Measurements from ENCODE around the gene SOBP.
"Not testable (repeated sequence)": the region's sequence is repeated elsewhere in the genome, so short reads cannot be mapped to it uniquely, and the experiment has no call there.

Gene SOBP

GRCh38 chr6:107489636-107490565, at the start of gene SOBP:
Gene SOBP (plus strand): TSS chr6:107490117. CDS start chr6:107490617, 500 bp downstream.
- peak; percentile 93 for DNase-seq

GRCh38 chr6:107440936-107441335, 49.0 kb upstream of the SOBP start:
- no peak for DNase-seq

- DNase-seq, result no peak
Measured at GRCh38 chr6:107441682-107442081, 48.2 kb upstream of the SOBP start.

GRCh38 chr6:107442938-107443607, 46.8 kb upstream of the SOBP start:
- DNase-seq, result no peak

GRCh38 chr6:107443608-107444267, 46.2 kb upstream of the SOBP start:
- DNase-seq, result no peak

GRCh38 chr6:107444277-107444676, 45.6 kb upstream of the SOBP start:
- no peak for DNase-seq

- DNase-seq, result no peak
Measured at GRCh38 chr6:107447663-107448216, 42.2 kb upstream of the SOBP start.

GRCh38 chr6:107448776-107449175, 41.1 kb upstream of the SOBP start:
- no peak for DNase-seq

- peak; percentile 43 for DNase-seq
Measured at GRCh38 chr6:107458672-107459282, 31.1 kb upstream of the SOBP start.

- DNase-seq, result peak; percentile 98
Measured at GRCh38 chr6:107459283-107460082, 30.4 kb upstream of the SOBP start, which contains the start of gene PDSS2. Gene PDSS2 (minus strand): TSS chr6:107459564. CDS start chr6:107459285, 279 bp downstream.

GRCh38 chr6:107460083-107460631, 29.8 kb upstream of the SOBP start:
- DNase-seq, result no peak

GRCh38 chr6:107466062-107466461, 23.9 kb upstream of the SOBP start:
- DNase-seq, result no peak

- no peak for DNase-seq
Measured at GRCh38 chr6:107470364-107470763, 19.6 kb upstream of the SOBP start.

- DNase-seq, result no peak
Measured at GRCh38 chr6:107473660-107474059, 16.3 kb upstream of the SOBP start.

- DNase-seq, result not testable (repeated sequence)
Measured at GRCh38 chr6:107475360-107475759, 14.6 kb upstream of the SOBP start.

GRCh38 chr6:107475826-107476225, 14.1 kb upstream of the SOBP start:
- not testable (repeated sequence) for DNase-seq

GRCh38 chr6:107479089-107479690, 10.7 kb upstream of the SOBP start:
- DNase-seq, result no peak

- DNase-seq, result no peak
Measured at GRCh38 chr6:107485157-107485556, 4.8 kb upstream of the SOBP start.

GRCh38 chr6:107488174-107488874, 1.6 kb upstream of the SOBP start:
- DNase-seq, result no peak

Data from femur (tissue), 1 donor.